Measurements from ENCODE around the gene BORCS6.

DNA sequence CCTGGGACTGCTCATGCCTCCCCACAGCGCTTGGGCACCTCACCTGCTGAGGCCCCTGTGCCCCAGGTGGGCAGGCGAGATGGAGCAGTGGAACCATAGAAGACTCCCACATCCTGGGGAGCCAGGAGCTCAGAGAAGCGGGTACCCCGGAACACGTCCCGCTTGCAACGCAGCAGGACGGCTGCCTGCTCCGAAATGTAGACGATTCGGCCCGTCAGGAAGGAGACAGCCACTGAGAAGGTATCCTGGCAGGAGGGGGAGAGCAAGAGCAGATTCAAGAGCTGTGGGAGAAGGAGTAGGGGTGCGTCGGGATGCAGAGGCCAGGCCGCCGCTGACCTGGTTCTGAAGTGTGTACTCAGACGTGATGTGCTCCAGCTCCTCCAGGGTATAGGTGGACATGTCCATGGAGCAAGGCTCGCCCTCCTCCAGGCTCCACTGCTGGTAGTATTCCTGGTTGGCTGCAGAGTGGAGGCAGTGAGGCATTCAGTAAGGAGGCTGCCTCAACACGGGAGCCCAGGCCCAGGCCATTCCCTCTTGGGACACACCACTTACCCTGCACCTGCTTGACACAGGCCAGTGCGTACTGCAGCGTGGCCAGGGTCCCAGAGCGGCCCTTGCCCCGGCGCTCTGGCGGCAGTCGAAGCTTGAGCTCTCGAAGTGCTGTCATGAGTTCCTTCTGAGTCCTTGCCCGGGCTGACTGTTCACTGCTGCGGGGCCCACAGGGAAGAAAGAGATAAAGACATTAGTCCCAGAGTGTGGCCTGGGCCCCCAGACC, 40.4 kb downstream of the BORCS6 start:
- TF ChIP-seq, protein P1, sequence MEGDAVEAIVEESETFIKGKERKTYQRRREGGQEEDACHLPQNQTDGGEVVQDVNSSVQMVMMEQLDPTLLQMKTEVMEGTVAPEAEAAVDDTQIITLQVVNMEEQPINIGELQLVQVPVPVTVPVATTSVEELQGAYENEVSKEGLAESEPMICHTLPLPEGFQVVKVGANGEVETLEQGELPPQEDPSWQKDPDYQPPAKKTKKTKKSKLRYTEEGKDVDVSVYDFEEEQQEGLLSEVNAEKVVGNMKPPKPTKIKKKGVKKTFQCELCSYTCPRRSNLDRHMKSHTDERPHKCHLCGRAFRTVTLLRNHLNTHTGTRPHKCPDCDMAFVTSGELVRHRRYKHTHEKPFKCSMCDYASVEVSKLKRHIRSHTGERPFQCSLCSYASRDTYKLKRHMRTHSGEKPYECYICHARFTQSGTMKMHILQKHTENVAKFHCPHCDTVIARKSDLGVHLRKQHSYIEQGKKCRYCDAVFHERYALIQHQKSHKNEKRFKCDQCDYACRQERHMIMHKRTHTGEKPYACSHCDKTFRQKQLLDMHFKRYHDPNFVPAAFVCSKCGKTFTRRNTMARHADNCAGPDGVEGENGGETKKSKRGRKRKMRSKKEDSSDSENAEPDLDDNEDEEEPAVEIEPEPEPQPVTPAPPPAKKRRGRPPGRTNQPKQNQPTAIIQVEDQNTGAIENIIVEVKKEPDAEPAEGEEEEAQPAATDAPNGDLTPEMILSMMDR (IDR thresholded peaks at IDR 0.05): no peak
- no peak for TF ChIP-seq ZFX (IDR thresholded peaks at IDR 0.05; ENCODE audit: borderline replicate concordance)

All from 22Rv1 (cell line).